ENCODE measurements around the gene IL1A.

DNA sequence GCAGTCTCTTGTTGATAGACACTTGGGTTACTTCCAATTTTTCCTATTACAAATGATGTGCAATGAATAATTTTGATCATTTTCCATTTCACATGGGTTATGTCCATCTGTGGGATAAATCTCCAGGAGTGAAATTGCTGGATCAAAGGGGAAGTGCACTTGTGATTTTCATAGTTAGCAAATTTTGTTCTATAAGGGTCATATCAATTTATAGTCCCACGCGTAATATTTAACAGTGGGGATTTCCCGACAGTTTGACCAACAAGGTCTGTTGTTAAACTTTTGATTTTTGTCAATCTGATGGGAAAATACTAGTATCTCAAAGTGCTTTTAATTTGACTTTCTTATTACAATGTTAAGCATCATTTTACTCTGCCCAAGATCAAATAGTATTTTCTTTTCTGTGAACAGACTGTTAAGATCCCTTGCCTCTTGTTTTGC is 44.0 kb upstream of the IL1A start:
- TF ChIP-seq, protein P1, sequence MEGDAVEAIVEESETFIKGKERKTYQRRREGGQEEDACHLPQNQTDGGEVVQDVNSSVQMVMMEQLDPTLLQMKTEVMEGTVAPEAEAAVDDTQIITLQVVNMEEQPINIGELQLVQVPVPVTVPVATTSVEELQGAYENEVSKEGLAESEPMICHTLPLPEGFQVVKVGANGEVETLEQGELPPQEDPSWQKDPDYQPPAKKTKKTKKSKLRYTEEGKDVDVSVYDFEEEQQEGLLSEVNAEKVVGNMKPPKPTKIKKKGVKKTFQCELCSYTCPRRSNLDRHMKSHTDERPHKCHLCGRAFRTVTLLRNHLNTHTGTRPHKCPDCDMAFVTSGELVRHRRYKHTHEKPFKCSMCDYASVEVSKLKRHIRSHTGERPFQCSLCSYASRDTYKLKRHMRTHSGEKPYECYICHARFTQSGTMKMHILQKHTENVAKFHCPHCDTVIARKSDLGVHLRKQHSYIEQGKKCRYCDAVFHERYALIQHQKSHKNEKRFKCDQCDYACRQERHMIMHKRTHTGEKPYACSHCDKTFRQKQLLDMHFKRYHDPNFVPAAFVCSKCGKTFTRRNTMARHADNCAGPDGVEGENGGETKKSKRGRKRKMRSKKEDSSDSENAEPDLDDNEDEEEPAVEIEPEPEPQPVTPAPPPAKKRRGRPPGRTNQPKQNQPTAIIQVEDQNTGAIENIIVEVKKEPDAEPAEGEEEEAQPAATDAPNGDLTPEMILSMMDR (IDR thresholded peaks at IDR 0.05; ENCODE audit: insufficient read depth, low read depth, low read length) = no peak
- TF ChIP-seq EZH2 (IDR thresholded peaks at IDR 0.05; ENCODE audit: insufficient read depth, low read length) = no peak

Data from astrocyte (in vitro differentiated cells and primary cell).